Epithelial cell of esophagus (primary cell): ENCODE measurements around the gene CNIH2.

ENCODE experiments used
- DNase-seq: peaks from one replicate; pipeline ENCODE4 v3.0.0; 2010; ENCODE audit warnings: low read depth
- H3K4me3 ChIP-seq: 2 replicates; pipeline ENCODE4 v1.5.1; 2011; ENCODE audit warnings: mild to moderate bottlenecking, low read length, control low read depth
- CTCF ChIP-seq: IDR thresholded peaks from 2 replicates; pipeline ENCODE4 v1.5.1; 2011; ENCODE audit warnings: low read depth, mild to moderate bottlenecking, low read length, control low read depth, inconsistent platforms; ENCODE audit not compliant: insufficient read depth; ENCODE audit errors: missing control alignments

The CNIH2 gene

DNA sequence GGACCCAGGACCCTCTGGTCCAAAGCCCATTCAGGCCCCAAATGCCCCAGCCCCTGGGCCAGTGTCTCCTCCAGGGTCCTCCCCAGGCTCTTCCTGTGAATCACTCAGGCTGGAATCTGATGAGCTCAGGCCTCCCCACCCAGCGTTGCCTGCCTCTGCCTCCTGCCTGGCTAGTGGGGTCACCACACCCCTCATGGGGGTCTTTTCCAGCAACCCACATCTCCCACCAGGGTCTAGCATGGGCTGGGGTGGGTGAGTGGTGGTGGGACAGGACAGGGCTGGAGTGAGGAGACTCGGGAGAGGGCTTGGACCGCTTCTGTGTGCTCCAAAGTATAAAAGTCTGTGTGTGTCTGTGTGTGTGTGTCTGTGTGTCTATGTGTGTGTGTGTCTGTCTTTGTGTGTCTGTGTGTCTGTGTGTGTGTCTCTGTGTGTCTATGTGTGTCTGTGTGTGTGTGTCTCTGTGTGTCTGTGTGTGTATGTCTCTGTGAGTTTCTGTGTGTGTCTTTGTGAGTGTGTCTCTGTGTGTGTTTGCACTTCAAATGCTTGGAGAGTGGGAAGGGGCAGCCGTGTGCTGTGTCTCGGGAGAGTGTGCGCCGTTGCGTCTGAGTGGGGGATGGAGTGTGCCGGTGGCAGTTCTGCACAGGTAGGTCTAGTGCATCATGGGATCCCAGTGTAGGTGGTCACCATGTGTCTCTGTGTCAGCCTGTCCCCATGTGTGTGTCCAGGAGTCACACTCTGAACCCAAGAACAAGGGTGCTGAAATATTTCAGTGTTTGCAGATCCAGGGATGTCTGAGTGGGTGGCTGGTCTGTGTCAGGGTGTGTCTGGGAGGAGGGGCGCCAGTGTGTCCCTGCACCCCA, 49.4 kb downstream of the CNIH2 start:
- peak; percentile 45 for DNase-seq
- H3K4me3 ChIP-seq = no peak overlapping the region

DNA sequence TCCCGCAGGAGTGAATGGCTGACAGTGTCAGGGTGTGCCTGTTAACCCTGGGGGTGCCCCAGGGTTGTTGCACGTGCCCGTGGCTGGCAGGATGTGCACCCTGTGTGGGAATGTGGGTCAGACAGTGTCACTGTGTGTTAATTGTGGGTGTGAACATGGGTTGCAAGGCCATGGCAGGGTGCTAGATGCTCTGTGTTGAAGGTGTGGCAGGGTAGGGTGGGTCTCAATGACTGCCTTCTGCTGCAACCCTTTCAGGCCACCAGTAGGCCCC, 50.0 kb downstream of the CNIH2 start:
- TF ChIP-seq CTCF = no peak
- H3K4me3 ChIP-seq = no peak overlapping the region
- peak; percentile 53 for DNase-seq

More for the DNA sequence above, 49.4 kb downstream of the CNIH2 start:
- TF ChIP-seq CTCF = no peak

DNA sequence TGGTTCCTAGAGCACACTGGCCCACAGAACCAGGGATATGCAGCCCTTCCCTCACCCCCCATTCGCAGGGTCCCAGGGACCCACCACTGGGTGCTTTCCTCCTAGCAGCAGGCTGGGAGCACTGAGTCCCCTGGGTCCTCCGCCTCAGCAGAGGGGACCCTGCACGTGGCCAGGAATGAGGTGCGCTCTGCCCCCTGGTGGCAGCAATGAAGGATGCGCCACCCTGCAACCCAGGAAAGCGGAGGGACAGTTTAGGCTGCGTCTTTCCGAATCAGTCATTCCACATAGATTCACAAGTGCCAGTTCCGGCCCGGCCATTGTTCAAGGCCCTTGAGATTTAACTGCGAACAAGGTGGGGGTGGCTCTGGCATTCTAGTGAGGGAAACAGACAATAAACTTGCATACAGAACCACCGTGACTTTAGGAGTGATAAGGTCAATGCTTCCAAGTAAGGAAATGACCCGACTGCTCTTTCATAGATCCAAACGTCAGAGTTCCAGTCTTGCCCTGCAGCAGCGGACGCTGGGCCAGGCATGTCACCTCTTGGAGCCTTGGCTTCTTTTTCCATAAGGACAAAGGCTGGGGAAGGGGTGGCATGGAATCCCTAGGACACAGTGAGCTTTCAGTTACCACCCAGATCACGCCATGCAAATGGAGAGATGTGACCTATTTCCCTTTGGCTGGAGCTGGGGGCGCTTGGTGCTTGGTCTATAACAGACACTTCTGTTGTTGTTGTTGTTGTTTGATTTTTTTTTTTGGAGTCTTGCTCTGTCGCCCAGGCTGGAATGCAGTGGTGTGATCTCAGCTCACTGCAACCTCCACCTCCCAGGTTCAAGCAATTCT, 50.5 kb downstream of the CNIH2 start:
- TF ChIP-seq CTCF = peak; percentile 88
- DNase-seq = peak; percentile 70
- H3K4me3 ChIP-seq = no peak overlapping the region

GRCh38 chr11:66329165-66329673, 51.2 kb downstream of the CNIH2 start:
- no peak for TF ChIP-seq CTCF
- DNase-seq = no peak
- H3K4me3 ChIP-seq = no peak overlapping the region

DNA sequence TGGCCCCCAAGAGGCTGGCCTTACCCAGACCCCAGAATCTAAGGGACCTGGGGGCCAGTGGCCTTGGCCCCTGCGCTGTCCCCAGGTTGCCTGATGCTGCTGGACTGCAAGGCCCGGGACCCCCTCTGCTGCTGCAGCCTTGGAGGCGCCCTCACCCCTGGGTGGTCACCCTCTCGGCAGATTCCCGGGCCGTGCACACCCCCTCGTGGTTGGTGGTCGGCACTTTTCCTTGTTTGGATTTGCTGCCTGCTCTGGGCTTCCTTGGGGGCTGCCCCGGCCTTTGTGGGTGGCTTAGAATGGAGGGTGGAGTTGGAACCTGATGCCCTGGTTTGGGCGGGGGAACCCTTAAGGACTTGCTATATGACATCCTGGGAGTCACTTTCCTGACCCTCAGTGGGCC, 53.0 kb downstream of the CNIH2 start:
- TF ChIP-seq CTCF = no peak

DNA sequence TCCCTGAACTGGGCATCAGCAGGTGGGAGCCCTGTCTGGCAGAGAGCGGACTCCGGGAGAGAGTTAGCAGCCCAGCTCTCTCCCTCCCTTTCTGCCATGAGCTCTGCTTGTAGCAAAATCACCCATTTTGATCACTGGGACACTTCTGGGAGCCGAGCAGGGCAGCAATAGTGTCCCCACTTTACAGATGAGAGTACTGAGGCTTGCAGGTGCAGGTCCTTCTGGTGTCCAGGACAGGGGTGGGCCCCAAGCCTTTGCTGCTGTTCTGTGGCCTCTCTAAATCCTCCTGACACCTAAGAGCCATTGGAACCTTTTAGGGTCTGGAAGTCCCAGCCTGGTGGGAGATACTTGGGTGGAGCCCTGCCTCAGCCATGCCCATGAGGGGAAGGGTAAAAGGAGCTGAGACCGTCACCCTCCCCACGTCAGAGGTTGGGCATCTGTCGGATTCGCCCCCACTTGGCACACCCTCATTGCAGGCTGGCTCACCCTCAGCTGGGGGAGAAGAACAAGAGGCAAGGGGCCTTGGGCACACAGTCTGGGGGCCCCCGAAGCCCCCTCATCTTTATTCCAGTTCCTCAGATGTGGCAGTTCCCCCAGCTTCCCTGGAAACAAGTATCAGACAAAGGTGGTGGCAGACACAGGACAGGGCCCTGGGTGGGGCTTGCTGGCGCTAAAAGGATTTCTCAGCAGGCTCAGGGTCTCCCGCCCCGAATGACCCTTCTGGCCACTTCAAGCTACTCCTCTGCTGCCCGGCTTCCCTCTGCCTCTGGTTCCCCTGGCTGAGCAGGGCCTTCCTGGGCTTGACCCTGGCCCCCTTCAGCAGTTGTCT, 53.8 kb downstream of the CNIH2 start:
- no peak for DNase-seq
- H3K4me3 ChIP-seq = no peak overlapping the region
- no peak for TF ChIP-seq CTCF

More for the DNA sequence above, 53.0 kb downstream of the CNIH2 start:
- H3K4me3 ChIP-seq = no peak overlapping the region
- no peak for DNase-seq
